Stimulated activated CD4-positive, alpha-beta T cell treated with anti-CD3 and anti-CD28 coated beads, Interleukin-4, amount 100 ng/mL, for 24 hours (primary cell): Measurements from ENCODE around the gene PTPN21.

Experiments
- DNase-seq: peaks from one replicate; pipeline ENCODE4 v3.0.0-alpha.2; 2020

The PTPN21 gene

GRCh38 chr14:88454886-88455285 lies 99.9 kb downstream of the PTPN21 start:
- no peak for DNase-seq

DNA sequence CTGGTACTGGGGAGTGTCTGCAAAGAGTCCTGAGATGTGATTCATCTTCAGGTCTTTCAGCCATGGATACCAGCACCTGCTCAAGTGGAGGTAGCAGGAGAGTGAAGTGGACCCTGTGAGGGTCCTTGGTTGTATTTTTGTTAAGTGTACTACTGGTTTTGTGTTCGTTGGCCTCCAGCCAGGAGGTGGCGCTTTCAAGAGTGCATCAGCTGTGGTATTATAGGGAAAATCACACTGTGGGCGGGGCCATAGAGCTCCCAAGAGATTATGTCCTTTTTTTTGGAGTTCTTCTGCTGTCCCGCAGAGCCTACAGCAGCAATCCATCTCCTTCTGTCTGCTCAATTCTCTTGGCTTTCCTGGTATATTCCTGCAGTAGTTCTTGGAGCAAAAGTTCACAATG lies 102.6 kb downstream of the PTPN21 start:
- DNase-seq: no peak

DNA sequence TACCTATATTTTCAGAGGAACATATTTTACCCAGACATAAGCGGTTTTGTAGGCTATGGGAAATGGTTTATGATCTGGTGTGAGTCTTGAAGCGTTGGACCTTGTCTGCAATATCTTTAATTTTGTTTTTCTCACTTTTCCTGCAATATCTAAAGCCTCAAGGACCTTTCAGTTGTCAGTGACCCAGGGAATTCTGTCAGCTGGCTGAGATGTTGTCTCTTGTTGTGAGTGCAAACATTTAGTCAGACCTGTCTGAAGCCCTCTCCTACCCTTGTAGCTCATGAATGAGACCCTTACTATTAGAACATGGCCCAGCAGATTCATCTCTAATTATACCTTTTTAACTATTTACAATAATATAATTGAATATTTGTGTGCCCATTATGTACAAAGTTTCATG lies 115.7 kb downstream of the PTPN21 start:
- no peak for DNase-seq

- no peak for DNase-seq
Observed at GRCh38 chr14:88437658-88438057, 117.1 kb downstream of the PTPN21 start.

DNA sequence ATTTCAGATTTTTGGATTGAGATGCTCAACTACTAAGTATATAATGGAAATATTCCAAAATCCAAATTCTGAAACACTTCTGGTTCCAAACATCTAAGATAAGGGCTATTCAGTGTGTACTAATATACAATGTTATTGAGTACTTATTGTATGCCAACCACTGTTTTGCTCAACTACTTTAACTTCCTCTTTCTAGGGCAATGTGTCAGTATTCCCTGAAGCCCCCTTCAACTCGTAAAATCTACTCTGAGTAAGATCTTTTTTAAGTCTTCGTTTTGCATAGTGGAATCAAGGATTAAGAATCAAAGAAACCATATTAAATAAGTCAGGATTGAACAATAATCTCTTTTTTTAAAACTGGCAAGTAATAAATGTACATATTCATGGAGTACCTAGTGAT lies 123.8 kb downstream of the PTPN21 start:
- no peak for DNase-seq

- DNase-seq: no peak
Observed at GRCh38 chr14:88426271-88426670, 128.5 kb downstream of the PTPN21 start.

DNA sequence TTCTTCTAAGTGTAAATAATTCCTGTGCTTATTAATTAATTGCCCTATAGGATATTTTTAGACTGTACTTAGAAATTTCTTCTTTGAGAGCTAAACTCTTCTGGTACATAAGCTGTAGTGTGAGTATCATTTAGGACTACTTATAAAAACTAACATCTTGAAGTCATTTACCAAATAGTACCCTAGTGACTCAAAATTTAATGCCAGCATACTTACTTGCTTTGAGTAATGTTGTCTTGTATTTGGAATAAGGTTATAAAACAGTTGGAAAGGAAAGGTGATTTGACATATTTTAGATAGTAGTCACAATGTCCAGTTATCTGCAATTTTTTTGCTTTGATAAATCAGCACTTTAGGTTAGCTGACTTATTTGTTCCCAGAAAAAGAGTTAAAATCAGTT lies 130.2 kb downstream of the PTPN21 start:
- DNase-seq: no peak

DNA sequence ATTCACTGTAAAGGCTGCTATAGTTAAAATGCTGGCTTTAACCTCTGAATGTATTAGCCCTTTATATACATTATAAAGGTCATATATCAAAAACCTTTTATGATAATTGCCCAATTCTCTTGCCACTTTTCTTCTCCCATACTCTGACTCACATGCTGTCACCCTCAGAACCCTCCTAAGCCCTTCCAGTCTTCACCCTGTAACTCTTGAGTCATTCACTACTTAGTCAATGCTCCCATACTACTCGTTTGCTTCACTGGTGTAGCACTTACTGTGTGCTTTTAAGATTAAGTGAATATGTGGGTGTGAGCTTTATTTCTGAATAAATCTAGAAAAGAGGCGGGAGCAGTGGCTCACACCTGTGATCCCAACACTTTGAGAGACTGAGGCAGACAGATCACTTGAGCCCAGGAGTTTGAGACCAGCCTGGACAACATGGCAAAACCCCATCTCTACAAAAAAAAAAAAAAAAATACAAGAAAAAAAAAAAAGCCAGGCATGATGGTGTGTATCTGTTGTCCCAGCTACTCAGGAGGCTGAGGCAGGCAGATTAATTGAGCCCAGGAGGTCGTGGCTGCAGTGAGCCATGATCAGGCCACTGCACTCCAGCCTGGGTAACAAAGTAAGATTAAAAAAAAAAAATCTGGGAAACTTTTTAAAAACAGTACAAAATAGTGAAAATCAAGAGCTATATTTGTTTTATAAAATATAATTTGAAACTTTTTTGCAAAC lies 131.7 kb downstream of the PTPN21 start:
- DNase-seq: peak; percentile 8

GRCh38 chr14:88422047-88422446 lies 132.8 kb downstream of the PTPN21 start:
- DNase-seq: no peak

DNA sequence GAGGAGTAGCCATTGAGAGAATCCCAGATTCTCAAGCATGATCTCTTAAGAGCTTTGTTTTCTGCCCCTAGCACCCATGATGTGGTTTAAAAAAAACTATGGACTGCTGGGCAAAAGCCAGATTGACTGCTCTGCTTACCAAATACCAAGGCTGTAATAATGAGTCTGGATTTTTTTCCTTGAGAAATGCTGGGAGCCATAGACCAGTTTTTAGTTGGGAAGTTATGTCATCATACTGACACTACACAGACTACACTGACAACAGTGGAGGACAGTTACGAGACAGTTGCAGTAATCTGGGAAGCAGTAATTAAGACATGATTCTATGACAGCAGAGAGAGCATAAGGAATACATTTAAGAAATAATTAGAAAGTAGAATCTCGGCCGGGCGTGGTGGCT lies 133.5 kb downstream of the PTPN21 start:
- no peak for DNase-seq

DNA sequence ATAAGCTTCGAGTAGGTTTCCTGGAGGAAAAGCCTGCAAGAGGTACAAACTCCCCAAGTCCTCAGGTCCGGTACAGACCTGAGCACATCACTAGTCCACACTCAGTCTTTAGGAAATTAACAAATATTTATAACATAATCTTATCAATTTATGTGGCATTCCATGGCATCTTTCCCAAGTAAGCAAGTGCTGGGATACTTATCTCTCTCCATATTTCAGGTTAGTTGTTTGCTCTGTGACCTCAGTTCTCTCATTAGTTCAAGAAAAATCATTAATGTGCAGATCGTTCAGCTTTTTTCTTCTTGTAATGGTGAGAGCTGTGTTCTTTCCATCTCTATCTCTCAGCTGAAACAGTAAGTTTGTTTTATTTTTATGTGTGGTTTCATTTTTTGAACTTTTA lies 134.6 kb downstream of the PTPN21 start:
- DNase-seq: no peak

GRCh38 chr14:88417594-88417993 lies 137.2 kb downstream of the PTPN21 start:
- DNase-seq: no peak
